ENCODE data around the gene FNIP2. TPM values are rescaled to one million over a fixed set of nuclear protein-coding genes. Genes with fewer than 3 reads are reported as not detected.
A peak's percentile ranks its signal among the peaks of the same experiment; 100 is the strongest.
"Not testable (repeated sequence)": the region's sequence is repeated elsewhere in the genome, so short reads cannot be mapped to it uniquely, and the experiment has no call there.

The FNIP2 gene
- total and polyA plus RNA-seq, 10 donors: 2.4 to 59.1 (median 36.7) TPM

GRCh38 chr4:158802914-158803313 lies 34.1 kb downstream of the FNIP2 start:
- Histone ChIP-seq H3K9me3 (no peaks in the 10 kb centered on the region), H3K4me3 (no peak overlapping the region), H3K27me3 (replicated peaks in 1 of 7) (peaks cover 0 to 68% (median 0%) of the 10 kb centered on the region in 7 donors), H3K4me1 (peaks cover 0 to 34% (median 1%) of the 10 kb centered on the region in 6 donors), H3K27ac (no peak overlapping the region), H3K36me3 (no peaks in the 10 kb centered on the region)
- DNase-seq: no peak
- TF ChIP-seq CTCF (IDR thresholded peaks at IDR 0.05 in 8 of 11, conservative IDR thresholded peaks at IDR 0.05 in 3 of 11) (no peak), POLR2A (IDR thresholded peaks at IDR 0.05) (no peak), POLR2AphosphoS5 (IDR thresholded peaks at IDR 0.05) (no peak)
- intact Hi-C loops (cut with DNase I; ENCODE audit: low total_unique reads): no loop called here
- WGBS, 5 donors: 83 to 94% (median 85%) methylated on average over 1 of the region's 1 CpG

GRCh38 chr4:158805635-158806471 lies 37.0 kb downstream of the FNIP2 start:
- TF ChIP-seq POLR2AphosphoS5 (IDR thresholded peaks at IDR 0.05): peak in 1 of 3 donors; percentile 37
- TF ChIP-seq POLR2A (IDR thresholded peaks at IDR 0.05): no peak
- TF ChIP-seq CTCF (IDR thresholded peaks at IDR 0.05 in 8 of 11, conservative IDR thresholded peaks at IDR 0.05 in 3 of 11): no peak
- peaks cover 10 to 51% (median 19%) of the 10 kb centered on the region in 6 donors for H3K4me1 ChIP-seq
- WGBS, 5 donors: 72 to 86% (median 81%) methylated on average over 10 of the region's 10 CpGs
- H3K36me3 ChIP-seq: no peaks in the 10 kb centered on the region
- intact Hi-C loops (cut with DNase I; ENCODE audit: low total_unique reads): no loop called here
- peaks cover 0 to 88% (median 0%) of the 10 kb centered on the region in 7 donors for H3K27me3 ChIP-seq (replicated peaks in 1 of 7)
- DNase-seq: no peak
- peak overlapping the region in 3 of 8 donors; percentile 6 to 34 (median 28) for H3K4me3 ChIP-seq
- peak overlapping the region in 5 of 8 donors; percentile 34 to 81 (median 76) for H3K27ac ChIP-seq
- no peaks in the 10 kb centered on the region for H3K9me3 ChIP-seq

- Histone ChIP-seq H3K4me3 (peak overlapping the region in 2 of 8 donors; percentile 4 to 28), H3K27ac (peak overlapping the region in 5 of 8 donors; percentile 4 to 81 (median 76)), H3K27me3 (replicated peaks in 1 of 7) (peaks cover 0 to 84% (median 0%) of the 10 kb centered on the region in 7 donors), H3K4me1 (peaks cover 15 to 69% (median 34%) of the 10 kb centered on the region in 6 donors), H3K9me3 (no peaks in the 10 kb centered on the region), H3K36me3 (no peaks in the 10 kb centered on the region)
- DNase-seq: no peak
- intact Hi-C loops (cut with DNase I; ENCODE audit: low total_unique reads): no loop called here
- WGBS, 5 donors: 23 to 48% (median 46%) methylated on average over 3 of the region's 3 CpGs
- TF ChIP-seq CTCF (IDR thresholded peaks at IDR 0.05 in 8 of 11, conservative IDR thresholded peaks at IDR 0.05 in 3 of 11) (no peak), POLR2A (IDR thresholded peaks at IDR 0.05) (no peak), POLR2AphosphoS5 (IDR thresholded peaks at IDR 0.05) (no peak)
Measured at GRCh38 chr4:158807691-158808090, 38.9 kb downstream of the FNIP2 start.

- 57 to 88% (median 84%) methylated on average over 3 of the region's 3 CpGs for WGBS, 5 donors
- Histone ChIP-seq H3K4me3 (no peak overlapping the region), H3K36me3 (no peaks in the 10 kb centered on the region), H3K27ac (peak overlapping the region in 4 of 8 donors; percentile 75 to 81 (median 76)), H3K27me3 (replicated peaks in 1 of 7) (peaks cover 0 to 83% (median 0%) of the 10 kb centered on the region in 7 donors), H3K4me1 (peaks cover 15 to 70% (median 34%) of the 10 kb centered on the region in 6 donors), H3K9me3 (no peaks in the 10 kb centered on the region)
- intact Hi-C loops (cut with DNase I; ENCODE audit: low total_unique reads): no loop called here
- no peak for DNase-seq
- TF ChIP-seq CTCF (IDR thresholded peaks at IDR 0.05 in 8 of 11, conservative IDR thresholded peaks at IDR 0.05 in 3 of 11) (no peak), POLR2A (IDR thresholded peaks at IDR 0.05) (no peak), POLR2AphosphoS5 (IDR thresholded peaks at IDR 0.05) (no peak)
Measured at GRCh38 chr4:158808399-158808798, 39.6 kb downstream of the FNIP2 start.

- H3K4me1 ChIP-seq: peaks cover 15 to 78% (median 36%) of the 10 kb centered on the region in 6 donors
- H3K27me3 ChIP-seq (replicated peaks in 1 of 7): peaks cover 0 to 85% (median 0%) of the 10 kb centered on the region in 7 donors
- DNase-seq; H3K9me3 ChIP-seq; intact Hi-C loops (cut with DNase I; ENCODE audit: low total_unique reads); H3K36me3 ChIP-seq: not testable (repeated sequence)
- peak overlapping the region in 6 of 8 donors; percentile 30 to 81 (median 76) for H3K27ac ChIP-seq
- H3K4me3 ChIP-seq: peak overlapping the region in 1 of 8 donors; percentile 1
- WGBS, 5 donors: 81 to 89% (median 86%) methylated on average over 4 of the region's 4 CpGs
Measured at GRCh38 chr4:158809208-158809607, 40.4 kb downstream of the FNIP2 start.
